GM19467 (cell line): ENCODE data around the gene C10orf95.
"Not testable (repeated sequence)": the region's sequence is repeated elsewhere in the genome, so short reads cannot be mapped to it uniquely, and the experiment has no call there.

Experiments used
- ATAC-seq: cut with Tn5 transposase; IDR thresholded peaks from one replicate; pipeline ENCODE4 v1.9.1; 2021; ENCODE audit warnings: mild to moderate bottlenecking, moderate library complexity; ENCODE audit not compliant: unreplicated experiment

Gene C10orf95

DNA sequence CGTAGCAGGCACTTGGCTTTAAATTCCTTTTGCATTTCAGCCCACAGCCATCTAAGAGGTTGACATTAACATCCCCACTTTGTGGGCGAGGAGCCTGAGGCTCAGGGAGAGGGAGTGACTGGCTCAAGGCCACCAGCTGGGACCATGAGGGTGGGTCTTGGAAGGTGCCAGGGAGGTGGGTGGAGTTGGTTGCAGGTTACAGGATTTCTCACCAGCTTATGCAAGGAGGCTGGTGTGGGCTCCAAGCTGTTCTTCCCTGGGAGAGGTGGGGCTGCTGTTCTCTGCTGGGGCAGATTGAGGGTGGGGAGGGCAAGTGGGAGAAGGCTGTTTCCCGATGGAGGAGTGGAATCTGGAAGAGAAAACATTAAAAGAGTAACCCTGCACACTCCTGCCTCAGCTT is 14.1 kb upstream of the C10orf95 start:
- ATAC-seq, result no peak

DNA sequence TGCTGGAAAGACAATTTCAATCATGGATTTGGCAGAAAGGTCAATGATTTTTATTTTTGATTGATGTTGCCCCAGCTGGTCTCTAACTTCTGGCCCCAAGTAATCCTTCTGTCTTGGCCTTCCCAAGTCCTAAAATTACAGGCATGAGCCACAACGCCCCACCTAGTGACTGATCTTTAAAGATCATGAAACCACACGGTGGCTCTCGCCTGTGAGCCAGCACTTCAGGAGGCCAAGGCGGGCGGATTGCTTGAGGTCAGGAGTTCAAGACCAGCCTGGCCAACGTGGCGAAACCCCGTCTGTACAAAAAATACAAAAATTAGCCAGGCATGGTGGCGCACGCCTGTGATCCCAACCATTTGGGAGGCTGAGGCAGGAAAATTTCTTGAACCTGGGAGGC is 12.6 kb upstream of the C10orf95 start:
- ATAC-seq, result no peak

DNA sequence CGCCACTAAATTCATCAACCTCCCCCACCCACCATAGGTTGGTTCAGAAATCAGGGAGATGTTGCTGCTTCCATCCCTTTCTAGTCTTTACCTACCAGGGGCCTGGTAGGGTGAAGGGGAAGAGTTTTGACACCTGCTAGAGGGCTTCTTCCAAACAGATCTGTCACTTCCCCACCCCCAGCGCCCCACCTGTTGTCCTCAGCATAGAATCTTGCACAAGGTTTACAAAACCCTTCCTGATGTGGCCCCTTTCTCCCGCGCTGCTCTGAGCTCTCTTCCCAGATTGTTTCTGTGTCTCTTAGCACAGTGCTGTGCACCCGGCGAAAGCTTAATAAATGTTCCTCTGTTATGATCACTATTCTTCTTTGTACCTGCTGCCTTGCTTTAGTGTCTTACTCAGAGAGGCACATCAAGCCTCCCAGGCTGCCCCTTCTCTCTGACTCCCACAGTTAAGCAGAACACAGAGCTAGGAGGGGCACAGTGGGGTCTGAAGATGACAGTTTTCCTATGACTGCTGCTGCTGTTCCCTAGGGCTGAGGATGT is 11.2 kb upstream of the C10orf95 start:
- ATAC-seq, result no peak

DNA sequence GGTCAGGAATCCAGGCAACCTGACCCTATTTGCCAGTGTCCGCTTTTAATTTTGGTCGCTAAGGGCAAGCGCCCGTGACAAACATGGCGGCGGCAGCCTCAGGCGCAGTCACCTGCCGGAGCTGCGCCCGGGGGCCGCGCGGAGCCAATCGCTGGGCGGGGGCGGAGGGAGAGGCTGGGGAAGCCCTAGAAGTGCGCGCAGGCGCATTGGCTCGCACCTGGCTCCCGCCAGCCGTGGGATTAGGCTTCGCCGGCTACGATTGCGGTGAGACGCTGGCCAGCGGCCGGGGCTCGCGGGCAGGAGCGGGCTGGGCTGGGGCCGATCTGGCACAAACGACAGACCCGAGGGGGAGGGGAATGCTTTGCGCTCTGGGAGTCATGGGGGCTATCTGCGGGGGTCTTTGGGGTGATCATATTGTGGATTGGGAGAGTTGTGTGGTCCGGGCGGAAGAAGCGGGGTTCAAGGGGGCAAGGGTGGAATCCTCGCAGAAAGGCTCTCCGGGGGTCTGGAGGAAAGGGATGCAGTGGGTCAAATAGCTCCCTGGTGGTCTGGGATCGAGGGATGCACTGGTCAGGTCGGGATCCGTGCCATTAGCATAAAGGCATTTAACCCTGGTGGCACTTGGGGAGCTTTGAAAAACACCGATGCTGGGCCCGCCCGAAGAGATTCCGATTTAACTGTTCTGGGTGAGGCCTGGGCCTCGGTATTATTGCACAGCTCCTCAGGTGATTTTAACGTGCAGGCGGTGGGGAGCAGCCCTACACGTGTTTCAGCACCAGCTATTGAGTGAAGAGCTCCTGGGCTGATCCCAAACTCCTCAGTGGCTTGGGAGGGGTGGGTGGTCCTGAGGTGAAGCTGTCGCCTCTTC is 10.1 kb upstream of the C10orf95 start:
- ATAC-seq, result peak; percentile 84

DNA sequence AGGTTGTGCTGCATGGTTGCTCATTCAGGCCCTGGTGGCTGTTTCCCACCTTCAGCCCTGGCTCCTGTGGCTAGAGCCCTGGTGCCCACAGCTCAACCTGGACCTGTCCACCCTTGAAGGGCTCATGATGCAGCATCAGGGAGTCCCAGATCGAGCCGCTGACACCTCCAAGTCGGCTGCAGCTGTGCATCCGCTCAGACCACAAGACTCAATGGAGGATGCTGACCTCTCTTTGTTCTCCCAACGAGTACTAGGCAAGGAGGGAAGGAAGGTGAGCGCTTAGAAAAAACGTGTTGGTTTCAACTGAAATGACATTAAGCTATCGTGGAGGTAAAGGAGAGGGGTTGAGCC is 9.5 kb upstream of the C10orf95 start:
- ATAC-seq, result peak; percentile 16

DNA sequence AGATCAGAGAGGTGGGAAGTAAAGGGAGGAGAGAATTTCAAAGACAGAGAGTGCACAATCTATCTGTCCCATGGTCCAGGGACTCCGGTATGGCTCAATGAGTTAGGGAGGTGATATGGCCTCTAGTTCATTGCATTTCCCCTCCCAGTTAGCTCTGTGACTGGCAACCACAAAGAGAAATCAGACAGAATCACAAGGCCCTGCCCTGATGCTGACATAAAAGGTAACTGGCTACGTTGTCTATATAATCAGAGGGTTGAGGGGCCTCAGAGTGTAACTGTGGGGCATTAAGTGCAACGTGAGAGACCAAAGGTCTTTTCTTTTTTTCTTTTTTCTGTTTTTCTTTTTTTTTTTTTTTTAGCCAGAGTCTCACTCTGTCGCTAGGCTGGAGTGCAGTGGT is 7.3 kb upstream of the C10orf95 start:
- ATAC-seq, result no peak

DNA sequence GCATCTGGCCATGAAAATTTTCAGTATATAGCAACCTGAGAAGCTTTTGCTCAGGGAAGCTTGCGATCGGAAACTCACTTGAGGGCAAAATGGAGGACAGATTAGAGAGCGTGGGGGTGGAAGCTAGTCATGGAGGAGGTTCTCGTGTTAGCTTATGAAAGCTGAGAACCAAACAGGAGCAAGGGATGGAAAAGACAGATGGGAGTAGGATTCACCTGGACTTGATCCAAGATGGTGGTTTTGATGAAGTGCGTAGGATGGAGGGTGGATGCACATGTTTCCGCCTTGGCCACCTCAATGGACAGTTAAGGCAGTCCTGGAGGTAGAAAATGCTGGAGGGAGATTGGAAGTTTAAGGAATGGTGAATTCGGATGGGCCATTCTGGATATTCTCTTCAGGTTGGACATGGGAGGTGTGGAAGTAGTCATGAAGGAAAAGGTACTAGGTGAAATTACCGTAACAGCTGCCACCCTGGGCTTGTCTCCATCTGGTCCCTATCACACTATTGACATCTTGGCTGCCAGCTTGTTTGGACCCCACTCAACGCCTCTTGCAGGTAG is 6.3 kb upstream of the C10orf95 start:
- no peak for ATAC-seq

DNA sequence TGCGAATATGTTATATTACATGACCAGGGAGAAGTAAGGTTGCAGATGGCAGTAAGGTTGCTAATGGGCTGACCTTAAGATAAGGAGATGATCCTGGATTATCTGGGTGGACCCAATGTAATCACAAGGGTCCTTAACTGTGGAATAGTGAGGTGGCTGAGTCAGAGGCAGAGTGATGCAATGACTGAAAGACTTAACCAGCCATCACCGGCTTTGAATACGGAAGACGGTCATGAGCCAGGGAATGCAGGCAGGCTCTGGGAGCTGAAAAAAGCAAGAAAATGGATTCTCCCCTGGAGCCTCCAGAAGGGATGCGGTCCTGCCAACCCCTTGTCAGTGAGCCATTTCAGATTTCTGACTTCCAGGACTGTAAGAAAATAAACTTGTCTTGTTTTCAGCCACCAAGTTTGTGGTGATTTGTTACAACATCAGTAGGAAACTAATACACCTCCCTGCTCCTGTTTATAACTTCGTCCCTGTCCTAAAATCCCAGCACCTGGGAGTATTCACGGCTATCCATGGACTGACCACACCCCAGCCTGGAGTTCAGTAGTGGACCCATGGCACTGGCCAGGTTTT is 4.6 kb upstream of the C10orf95 start:
- ATAC-seq, result no peak

DNA sequence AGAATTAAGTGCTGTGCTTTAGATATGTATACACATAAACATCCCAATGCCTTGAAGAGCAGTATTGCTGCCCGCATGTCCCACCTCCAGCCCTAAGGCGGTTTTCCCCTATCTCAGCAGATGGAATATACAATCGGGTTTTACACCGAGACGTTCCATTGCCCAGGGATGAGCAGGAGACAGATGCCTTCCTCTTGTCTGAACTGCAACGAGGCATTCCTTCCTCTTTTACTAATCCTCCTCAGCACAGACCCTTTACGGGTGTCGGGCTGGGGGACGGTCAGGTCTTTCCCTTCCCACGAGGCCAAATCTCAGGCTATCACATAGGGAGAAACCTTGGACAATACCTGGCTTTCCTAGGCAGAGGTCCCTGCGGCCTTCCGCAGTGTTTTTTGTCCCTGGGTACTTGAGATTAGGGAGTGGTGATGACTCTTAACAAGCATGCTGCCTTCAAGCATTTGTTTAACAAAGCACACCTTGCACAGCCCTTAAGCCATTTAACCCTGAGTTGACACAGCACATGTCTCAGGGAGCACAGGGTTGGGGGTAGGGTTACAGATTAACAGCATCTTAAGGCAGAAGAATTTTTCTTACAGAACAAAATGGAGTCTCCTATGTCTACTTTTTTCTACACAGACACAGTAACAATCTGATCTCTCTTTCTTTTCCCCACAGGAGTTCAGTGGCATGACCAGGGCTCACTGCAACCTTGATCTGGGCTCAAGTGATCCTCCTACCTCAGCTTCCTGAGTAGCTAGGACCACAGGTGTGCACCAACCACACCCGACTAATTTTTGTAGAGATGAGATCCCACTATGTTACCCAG is 3.5 kb upstream of the C10orf95 start:
- not testable (repeated sequence) for ATAC-seq

DNA sequence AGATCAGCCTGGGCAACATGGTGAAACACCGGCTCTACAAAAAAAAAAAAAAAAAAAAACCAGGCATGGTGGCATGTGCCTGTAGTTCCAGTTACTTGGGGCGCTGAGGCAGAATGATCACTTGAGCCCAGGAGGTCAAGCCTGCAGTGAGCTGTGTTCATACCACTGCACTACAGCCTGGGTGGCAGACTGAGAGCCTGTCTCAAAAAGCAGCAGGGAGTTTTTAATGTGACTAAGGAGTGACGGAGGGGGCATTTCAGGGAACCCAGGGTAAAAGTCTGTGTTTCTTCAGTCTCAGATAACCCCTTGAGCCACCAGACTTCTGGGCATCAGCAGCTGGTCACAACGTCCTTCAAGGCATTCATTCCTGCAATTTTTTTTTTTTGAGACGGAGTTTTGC is 2.2 kb upstream of the C10orf95 start:
- no peak for ATAC-seq

DNA sequence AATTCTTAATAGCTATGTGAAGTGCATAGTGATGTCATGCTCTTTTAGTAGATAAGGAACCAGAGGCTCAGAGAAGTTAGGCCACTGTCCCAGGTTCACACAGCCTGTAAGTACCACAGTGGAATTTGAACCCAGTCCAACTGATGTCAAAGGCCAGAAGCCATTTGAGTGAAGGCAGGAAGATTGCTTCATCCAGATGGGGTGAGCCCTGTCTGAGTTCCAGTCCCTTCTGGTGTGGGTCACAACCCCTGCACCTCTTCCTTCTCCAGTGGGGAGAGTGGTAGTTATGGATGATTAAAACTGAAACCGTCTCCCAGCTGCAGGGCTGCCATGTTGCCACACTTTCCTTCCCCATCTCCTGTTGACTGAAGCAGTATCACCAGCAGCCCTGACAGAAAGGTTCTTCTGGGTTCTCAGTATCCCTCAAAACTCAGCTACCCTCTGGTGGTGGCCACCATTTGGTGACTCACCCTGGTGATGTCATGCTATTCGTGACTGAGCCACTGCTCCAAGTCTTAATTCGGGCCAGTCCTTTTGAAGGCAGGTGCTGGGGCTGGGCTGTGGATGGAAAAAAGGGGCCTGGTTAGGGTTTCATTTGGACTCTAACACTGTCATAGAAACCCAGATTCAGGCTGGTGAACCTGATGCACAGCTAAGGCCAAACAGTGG is 1.5 kb upstream of the C10orf95 start:
- ATAC-seq, result no peak

DNA sequence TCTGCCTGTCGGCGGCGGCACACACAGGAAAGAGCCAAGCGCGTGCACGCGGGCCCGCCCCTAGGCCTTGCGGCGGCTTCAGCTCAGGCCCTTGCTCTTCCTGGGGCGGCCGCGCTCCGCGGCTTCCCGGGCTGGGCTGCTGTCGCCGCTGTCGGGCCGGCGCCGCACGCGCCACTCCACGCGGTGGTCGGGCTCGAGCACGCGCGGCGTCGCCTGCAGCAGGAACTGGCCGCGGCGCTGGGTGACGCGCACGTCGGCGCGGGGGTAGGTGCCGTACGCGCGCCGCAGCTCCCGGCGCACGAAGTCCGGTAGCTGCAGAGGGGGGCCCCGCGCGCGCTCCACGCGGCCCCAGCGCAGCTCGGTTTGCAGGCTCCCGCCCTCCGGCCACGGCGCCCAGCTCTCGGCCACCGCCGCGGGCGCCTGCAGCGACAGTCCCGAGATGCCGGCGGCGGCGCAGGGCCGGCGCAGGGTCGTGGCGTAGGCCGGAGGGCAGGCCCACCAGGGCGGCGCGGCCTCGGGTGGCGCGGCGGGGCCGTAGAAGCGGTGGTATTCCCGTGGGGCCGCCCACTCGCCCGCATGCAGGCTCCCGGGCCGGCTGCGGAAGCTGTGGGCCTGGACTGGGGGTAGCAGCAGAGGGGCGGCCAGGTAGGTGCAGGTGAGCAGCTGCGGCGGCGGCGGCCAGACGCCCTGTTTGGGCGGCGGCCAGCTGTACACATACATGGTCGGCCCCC is 804 bp downstream of the C10orf95 start:
- ATAC-seq, result peak; percentile 88

DNA sequence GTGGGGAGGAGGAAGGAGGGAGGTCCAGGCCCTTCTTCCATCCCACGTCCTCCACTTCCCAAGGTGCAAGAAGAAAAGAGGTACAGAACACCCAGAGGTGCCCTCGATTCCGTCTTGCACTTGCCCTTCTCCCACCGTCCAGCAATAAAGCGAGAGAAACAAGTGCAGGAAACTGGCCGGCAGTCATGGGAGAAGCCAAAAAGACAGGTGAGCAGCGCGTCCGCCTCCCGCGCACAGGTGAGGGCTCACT is 1.3 kb downstream of the C10orf95 start:
- ATAC-seq, result no peak

DNA sequence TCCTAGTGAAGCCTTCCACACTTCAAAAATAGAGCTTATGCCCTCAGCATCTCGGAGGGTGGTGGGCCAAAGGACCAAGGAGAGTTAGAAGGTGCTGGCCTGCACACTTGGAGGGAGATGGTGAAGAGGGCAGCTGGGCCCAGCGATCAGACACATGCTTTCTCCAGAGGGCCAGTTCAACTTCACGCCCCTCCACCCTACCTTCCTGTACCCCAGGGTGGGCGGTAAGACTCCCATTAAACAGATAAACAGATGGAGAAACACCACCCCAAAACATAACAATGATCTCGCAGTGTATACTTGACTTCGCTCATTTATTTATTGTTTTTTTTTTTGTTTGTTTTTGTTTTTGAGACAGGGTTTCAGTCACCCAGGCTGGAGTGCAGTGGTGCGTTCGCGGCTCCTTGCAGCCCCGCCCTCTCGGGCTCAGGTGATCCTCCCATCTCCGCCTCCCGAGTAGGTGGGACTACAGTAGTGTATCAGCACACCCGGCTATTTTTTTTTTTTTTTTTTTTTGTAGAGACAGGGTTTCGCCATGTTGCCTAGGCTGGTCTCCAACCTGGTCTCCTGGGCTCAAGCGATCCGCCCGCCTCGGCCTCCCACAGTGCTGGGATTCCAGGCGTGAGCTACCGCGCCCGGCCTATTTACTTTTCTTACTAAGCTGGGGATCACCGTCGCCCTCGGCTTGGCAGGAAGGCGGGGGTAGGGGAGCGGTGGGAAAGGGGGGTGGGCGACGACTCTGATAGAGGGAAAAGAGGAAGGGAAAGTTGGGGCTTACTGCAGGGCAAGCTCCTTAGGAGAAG is 1.8 kb downstream of the C10orf95 start:
- ATAC-seq, result peak; percentile 39

DNA sequence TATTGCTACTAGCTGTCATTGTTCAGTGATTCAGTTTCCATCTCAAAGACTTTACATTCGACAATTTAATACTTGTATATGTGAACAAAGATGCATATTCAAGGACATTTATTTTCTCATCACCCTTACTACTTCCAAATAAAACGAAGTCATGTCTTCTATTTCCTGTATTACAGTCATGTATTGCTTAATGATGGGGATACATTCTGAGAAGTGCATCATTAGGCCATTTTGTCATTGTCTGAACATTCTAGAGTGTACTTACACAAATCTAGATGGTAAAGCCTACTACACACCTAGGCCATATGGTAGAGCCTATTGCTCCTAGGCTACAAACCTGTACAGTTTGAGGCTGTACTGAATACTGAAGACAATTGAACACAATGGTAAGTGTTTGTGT is 6.5 kb downstream of the C10orf95 start:
- no peak for ATAC-seq

DNA sequence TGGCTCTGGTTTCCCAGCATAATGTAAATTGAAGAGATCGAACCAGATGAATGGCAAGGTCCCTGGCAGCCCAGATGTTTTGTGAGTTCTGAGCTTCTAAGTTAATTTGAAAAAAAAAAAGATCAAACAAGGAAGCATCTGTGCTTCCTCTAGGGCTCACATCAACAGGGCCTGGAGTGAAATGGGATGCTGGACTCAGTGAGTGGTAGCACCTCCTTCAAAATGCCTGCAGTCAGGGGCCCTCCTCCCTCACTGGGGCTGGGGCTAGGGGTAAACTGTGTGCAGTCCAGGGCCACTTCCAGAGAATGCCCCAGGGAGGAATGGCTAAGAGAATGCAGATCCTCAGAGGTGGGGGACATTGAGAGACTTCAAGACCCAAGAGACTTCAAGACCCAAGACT is 13.0 kb downstream of the C10orf95 start:
- ATAC-seq, result no peak

DNA sequence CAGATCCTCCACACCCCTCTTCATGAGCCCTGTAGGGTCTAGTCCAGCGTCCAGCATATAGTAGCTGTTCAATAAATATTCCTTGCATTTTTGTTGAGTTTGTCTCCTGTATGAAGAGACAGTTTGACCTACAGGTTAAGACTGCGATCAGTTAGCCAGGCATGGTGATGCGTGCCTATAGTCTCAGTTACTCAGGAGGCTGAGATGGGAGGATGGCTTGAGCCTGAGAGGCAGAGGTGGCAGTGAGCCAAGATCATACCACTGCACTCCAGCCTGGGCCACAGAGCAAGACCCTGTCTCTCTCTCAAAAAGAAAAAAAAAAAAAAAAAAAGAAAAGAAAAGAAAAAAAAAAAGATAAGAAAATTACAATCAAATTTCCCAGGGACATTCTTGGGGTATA is 13.8 kb downstream of the C10orf95 start:
- no peak for ATAC-seq

DNA sequence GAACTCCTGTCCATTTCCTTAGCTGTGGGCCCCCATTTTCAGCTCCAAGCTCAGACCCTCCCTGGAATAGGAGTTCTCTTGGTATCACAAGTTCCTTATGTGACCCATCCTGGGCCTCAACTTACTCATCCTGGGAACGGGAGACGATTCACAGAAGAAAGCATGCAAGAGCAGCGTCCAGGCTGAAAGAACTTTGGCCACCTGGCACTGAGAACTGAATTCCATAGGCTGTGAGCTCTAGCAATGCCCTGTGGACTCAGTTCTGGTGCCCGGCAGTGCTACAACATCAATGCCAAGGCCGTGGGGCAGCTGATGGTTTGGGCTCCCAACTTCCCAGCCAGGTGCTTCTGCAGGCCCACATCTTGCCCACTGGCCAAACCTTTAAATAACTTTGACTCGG is 15.0 kb downstream of the C10orf95 start:
- ATAC-seq, result no peak

DNA sequence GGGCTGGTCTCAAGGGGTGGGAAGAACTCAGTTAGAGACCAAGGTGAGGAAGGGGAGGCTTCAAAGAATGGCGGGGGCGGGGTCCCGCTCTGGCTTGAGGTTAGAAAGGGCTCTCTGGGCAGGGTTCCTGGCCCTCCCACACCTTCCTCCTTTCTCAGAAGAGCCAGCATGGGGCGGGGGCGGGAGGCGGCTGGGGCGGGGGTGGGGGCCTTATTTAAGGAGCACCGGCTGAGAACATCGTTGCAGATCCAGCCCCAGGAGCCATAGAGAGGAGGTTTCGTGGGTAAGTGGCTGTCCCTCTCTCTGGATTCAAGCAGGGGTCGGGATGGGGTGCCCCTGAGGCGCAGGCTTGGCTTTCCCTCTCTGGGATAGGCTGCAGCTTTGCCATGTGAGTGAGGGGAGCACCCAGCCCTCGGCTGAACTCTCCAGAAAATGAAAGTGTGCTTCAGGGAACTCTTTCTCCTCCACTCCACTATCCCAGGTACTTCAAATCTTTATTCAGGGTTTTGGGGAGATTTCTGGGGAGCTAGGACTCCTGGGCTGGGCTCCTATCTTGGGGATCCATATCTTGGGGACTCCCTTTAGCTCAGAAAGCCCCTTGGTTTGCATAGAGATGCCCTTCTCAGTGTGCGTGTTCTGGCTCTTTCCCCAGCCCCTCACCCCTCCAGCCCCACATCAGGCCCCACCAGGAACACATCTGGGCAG is 15.7 kb downstream of the C10orf95 start:
- no peak for ATAC-seq
